ENCODE data around the gene CSF3. TPM values are rescaled to one million over a fixed set of nuclear protein-coding genes. Genes with fewer than 3 reads are reported as not detected.

CSF3 gene
- total RNA-seq, 4 donors from 2014 or later = 4.0 TPM; not detected in 3

DNA sequence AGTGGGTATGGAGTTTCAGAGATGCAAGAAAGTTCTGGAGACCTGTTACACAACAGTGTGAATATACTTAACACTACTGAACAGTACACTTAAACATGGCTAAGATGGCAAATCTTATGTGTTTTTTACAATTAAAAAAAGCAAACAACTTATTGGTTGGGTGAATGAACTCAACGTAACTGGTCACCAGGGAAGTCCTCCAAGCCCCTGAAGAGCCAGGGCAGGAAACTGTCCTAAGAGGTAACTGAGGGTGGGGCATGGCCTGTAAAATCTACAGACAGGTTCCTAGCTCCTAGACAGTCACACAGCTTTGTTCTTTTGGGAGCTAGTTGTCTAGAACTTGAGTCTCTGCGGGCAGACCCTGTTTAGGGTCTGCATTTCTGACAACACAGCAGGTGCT, 10.3 kb downstream of the CSF3 start:
- H3K36me3 ChIP-seq = peaks cover 23 to 97% (median 34%) of the 10 kb centered on the region in 3 donors
- no peak for TF ChIP-seq POLR2A (IDR thresholded peaks at IDR 0.05)
- TF ChIP-seq, protein P1, sequence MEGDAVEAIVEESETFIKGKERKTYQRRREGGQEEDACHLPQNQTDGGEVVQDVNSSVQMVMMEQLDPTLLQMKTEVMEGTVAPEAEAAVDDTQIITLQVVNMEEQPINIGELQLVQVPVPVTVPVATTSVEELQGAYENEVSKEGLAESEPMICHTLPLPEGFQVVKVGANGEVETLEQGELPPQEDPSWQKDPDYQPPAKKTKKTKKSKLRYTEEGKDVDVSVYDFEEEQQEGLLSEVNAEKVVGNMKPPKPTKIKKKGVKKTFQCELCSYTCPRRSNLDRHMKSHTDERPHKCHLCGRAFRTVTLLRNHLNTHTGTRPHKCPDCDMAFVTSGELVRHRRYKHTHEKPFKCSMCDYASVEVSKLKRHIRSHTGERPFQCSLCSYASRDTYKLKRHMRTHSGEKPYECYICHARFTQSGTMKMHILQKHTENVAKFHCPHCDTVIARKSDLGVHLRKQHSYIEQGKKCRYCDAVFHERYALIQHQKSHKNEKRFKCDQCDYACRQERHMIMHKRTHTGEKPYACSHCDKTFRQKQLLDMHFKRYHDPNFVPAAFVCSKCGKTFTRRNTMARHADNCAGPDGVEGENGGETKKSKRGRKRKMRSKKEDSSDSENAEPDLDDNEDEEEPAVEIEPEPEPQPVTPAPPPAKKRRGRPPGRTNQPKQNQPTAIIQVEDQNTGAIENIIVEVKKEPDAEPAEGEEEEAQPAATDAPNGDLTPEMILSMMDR (IDR thresholded peaks at IDR 0.05) = no peak
- intact Hi-C loops (cut with DNase I) = no loop called here
- peaks cover 20 to 69% (median 54%) of the 10 kb centered on the region in 3 donors for H3K4me1 ChIP-seq
- 62 to 66% methylated on average over 2 of the region's 2 CpGs for WGBS, 2 donors
- H3K27me3 ChIP-seq = no peaks in the 10 kb centered on the region
- H3K9me3 ChIP-seq = no peaks in the 10 kb centered on the region
- H3K4me3 ChIP-seq = no peak overlapping the region
- no peak for DNase-seq
- peak overlapping the region; percentile 51 to 71 (median 61) for H3K27ac ChIP-seq

DNA sequence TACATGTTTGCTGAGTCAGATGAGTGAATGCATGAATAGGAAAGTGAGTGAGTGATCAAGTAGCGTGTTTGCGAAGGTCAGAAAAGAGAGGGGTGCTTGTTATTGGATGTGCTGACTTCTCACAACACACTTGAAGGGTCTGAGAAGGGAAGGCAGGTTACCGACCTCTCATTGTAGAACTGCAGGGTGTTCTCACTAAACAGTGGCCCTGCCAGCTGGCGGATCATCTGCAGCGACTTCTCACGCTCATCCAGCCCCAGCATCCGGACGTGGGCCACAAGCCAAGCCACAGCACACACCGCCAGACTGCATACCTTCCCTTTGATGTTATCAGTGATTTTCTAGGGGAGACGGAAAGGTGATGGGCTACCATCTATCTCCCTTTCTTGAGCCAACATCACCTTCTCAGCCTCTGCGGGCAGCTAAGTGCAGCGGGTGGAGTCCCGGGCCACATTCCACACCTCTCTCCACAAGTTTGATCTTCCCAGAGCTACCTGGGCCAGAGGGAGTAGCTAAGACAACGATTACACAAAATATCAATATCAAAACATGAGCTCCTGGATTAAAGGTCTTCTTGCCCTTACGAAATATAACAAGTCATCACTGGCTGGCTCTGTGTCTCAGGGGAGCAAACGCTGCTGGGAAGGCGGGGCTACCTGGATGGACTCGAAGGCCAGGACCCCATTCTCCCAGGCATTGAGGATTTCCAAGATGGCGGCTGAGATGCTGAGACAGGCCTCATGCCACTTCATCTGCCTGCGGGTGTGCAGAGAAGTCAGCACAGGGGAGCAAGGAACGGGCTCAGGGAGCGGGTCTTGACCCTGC, 11.0 kb downstream of the CSF3 start:
- TF ChIP-seq, protein P1 (IDR thresholded peaks at IDR 0.05) = no peak
- TF ChIP-seq POLR2A (IDR thresholded peaks at IDR 0.05) = no peak
- Histone ChIP-seq H3K27me3 (no peaks in the 10 kb centered on the region), H3K9me3 (no peaks in the 10 kb centered on the region), H3K4me3 (no peak overlapping the region), H3K27ac (peak overlapping the region; percentile 51 to 71 (median 61)), H3K4me1 (peaks cover 20 to 62% (median 48%) of the 10 kb centered on the region in 3 donors), H3K36me3 (peaks cover 27 to 97% (median 39%) of the 10 kb centered on the region in 3 donors)
- 25 to 44% methylated on average over 13 to 17 of the region's 22 CpGs for WGBS, 2 donors
- intact Hi-C loops (cut with DNase I) = no loop called here
- DNase-seq = no peak

DNA sequence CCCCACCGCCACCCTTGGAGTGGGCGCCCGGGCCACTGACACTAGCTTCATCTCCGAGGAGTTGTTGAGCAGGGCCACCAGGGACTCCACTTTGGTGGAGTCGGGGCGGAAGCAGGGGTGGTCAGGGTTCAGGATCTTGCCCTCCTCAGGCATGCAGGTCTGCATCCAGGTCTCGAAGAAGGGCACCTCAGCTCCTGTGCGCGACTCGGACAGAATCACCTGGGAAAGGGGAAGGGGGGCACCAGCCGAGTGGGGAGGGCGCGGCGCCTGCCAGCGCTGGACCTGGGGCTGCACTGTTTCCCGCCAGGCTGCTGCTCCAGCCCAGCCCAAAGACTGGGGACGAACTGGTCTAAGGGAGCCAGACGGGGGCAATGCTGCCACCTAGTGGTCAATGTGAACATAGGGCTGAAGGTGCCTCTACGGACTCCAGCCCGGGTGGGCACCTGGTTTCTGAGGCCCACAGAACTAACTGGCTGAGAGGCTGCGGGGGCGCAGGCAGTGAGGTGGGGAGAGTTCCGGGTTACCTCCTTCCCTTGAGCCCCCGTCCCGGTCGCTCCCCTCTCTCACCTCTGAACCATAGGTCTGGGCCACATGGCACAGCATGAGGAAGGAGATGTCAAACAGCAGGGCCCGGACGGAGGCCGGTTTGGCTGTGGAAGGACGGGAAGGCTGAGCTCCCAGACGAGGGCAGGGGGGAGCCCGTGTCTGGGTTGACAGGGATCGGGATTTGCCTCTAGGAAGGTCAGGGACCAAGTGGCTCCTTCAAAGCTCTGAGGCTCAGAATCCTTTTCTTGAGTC, 11.8 kb downstream of the CSF3 start:
- no peak overlapping the region for H3K4me3 ChIP-seq
- H3K9me3 ChIP-seq = no peaks in the 10 kb centered on the region
- intact Hi-C loops (cut with DNase I) = no loop called here
- no peaks in the 10 kb centered on the region for H3K27me3 ChIP-seq
- 10 to 33% methylated on average over 10 of the region's 33 CpGs for WGBS, 2 donors
- peaks cover 35 to 97% (median 44%) of the 10 kb centered on the region in 3 donors for H3K36me3 ChIP-seq
- peaks cover 13 to 62% (median 41%) of the 10 kb centered on the region in 3 donors for H3K4me1 ChIP-seq
- DNase-seq = no peak
- peak overlapping the region; percentile 51 to 71 (median 61) for H3K27ac ChIP-seq
- TF ChIP-seq POLR2A (IDR thresholded peaks at IDR 0.05) = no peak
- TF ChIP-seq, protein P1 (IDR thresholded peaks at IDR 0.05) = peak; percentile 89 to 97 (median 92)

DNA sequence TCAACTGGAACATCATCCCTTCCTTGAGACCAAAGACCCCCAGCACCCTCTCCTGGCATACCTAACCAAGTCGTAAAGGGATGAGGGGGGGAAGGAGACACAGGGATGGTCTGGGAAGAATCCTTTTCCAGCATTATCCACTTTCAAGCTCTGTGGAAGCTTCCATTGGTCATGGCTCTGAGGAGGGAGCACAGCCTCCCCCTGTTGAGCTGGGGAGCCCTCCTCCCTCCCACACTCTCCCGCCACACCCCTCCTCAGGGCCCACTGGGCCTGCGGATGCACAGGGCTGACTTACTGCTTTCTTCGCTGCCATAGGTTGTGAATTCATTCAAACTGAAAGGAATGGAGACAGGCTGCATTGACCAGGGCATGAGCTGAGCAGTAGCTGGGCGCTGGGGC, 12.4 kb downstream of the CSF3 start:
- Histone ChIP-seq H3K36me3 (peaks cover 34 to 97% (median 44%) of the 10 kb centered on the region in 3 donors), H3K27me3 (no peaks in the 10 kb centered on the region), H3K4me3 (no peak overlapping the region), H3K9me3 (no peaks in the 10 kb centered on the region), H3K4me1 (peaks cover 13 to 62% (median 38%) of the 10 kb centered on the region in 3 donors), H3K27ac (no peak overlapping the region)
- no peak for DNase-seq
- 57 to 74% methylated on average over 2 to 5 of the region's 5 CpGs for WGBS, 2 donors
- intact Hi-C loops (cut with DNase I) = no loop called here
- no peak for TF ChIP-seq POLR2A (IDR thresholded peaks at IDR 0.05)
- TF ChIP-seq, protein P1 (IDR thresholded peaks at IDR 0.05) = no peak

DNA sequence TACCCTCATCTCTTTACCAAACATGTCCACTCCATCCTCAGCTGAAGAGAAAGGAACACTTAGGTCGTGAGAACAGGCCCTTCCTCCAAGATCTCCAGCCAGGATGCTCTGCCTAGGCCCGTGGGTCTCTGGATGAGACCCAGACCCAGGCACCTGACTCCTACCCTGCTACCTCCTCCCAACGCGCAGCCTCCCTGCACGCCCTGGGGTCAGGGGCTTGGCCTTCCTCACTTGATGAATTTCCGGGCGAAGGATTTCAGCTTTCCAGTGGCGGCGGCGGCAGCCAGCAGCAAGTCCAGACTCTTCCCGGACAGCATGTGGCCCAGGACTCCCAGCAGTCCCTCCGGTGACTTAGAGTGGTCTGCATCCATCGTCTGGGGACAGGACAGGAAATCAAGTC, 13.4 kb downstream of the CSF3 start:
- DNase-seq = no peak
- Histone ChIP-seq H3K36me3 (peaks cover 34 to 97% (median 49%) of the 10 kb centered on the region in 3 donors), H3K4me3 (no peak overlapping the region), H3K27ac (no peak overlapping the region), H3K4me1 (peaks cover 9 to 58% (median 28%) of the 10 kb centered on the region in 3 donors), H3K9me3 (no peaks in the 10 kb centered on the region), H3K27me3 (no peaks in the 10 kb centered on the region)
- intact Hi-C loops (cut with DNase I) = no loop called here
- WGBS, 2 donors = 80 to 90% methylated on average over 1 to 10 of the region's 13 CpGs
- no peak for TF ChIP-seq POLR2A (IDR thresholded peaks at IDR 0.05)

Data from esophagus squamous epithelium (tissue), 5 donors.